Hepatocyte (in vitro differentiated cells): Measurements from ENCODE around the gene WDTC1. TPM values are rescaled to one million over a fixed set of nuclear protein-coding genes. Genes with fewer than 3 reads are reported as not detected.

Experiments
- DNase-seq: peaks from one replicate; pipeline ENCODE4 v3.0.0-alpha.2; 2016; ENCODE audit warnings: low spot score
- H2AFZ ChIP-seq: fragments of 200-600 bp; sonication (generic); 2 replicates; pipeline ENCODE4 v1.6.0; 2016; ENCODE audit warnings: antibody characterized with exemption, mild to moderate bottlenecking
- H3K27ac ChIP-seq: fragments of 200-600 bp; sonication (generic); 2 replicates; pipeline ENCODE4 v1.5.1; 2016; ENCODE audit warnings: mild to moderate bottlenecking
- H3K27me3 ChIP-seq: fragments of 200-600 bp; sonication (generic); 2 replicates; pipeline ENCODE4 v1.6.1; 2016
- H3K36me3 ChIP-seq: fragments of 200-600 bp; sonication (generic); replicated peaks from 2 replicates; pipeline ENCODE4 v1.5.1; 2016; ENCODE audit warnings: low read depth; ENCODE audit not compliant: insufficient read depth
- H3K4me1 ChIP-seq: fragments of 200-600 bp; sonication (generic); 2 replicates; pipeline ENCODE4 v1.5.1; 2016; ENCODE audit warnings: mild to moderate bottlenecking, moderate library complexity; ENCODE audit not compliant: insufficient read depth
- H3K4me2 ChIP-seq: fragments of 200-600 bp; sonication (generic); 2 replicates; pipeline ENCODE4 v1.6.0; 2016
- H3K4me3 ChIP-seq: fragments of 200-600 bp; sonication (generic); 2 replicates; pipeline ENCODE4 v1.5.1; 2016; ENCODE audit warnings: mild to moderate bottlenecking
- H3K79me2 ChIP-seq: fragments of 200-600 bp; sonication (generic); 2 replicates; pipeline ENCODE4 v1.6.0; 2017; ENCODE audit warnings: mild to moderate bottlenecking
- H3K9me2 ChIP-seq: fragments of 200-600 bp; sonication (generic); replicated peaks from 2 replicates; pipeline ENCODE4 v1.6.0; 2017; ENCODE audit warnings: mild to moderate bottlenecking; ENCODE audit not compliant: insufficient read depth
- H3K9me3 ChIP-seq: fragments of 200-600 bp; sonication (generic); 2 replicates; pipeline ENCODE4 v1.5.1; 2016; ENCODE audit warnings: low read depth, mild to moderate bottlenecking
- H4K20me1 ChIP-seq: fragments of 200-600 bp; sonication (generic); 2 replicates; pipeline ENCODE4 v1.6.0; 2016; ENCODE audit warnings: mild to moderate bottlenecking; ENCODE audit not compliant: insufficient read depth, poor library complexity, severe bottlenecking
- EZH2 ChIP-seq: fragments of 200-600 bp; sonication (generic); IDR thresholded peaks from 2 replicates; pipeline ENCODE4 v1.6.1; 2016; ENCODE audit warnings: antibody characterized with exemption, mild to moderate bottlenecking, borderline replicate concordance
- EZH2phosphoT487 ChIP-seq: fragments of 200-600 bp; sonication (generic); IDR thresholded peaks from one replicate; pipeline ENCODE4 v1.6.1; 2018; ENCODE audit warnings: antibody characterized with exemption, mild to moderate bottlenecking, low read depth, moderate library complexity; ENCODE audit not compliant: unreplicated experiment, severe bottlenecking
- WGBS: methylation state at CpG from one replicate; pipeline ENCODE4 v1.1.6; 2016; ENCODE audit warnings: low lambda C conversion rate; ENCODE audit errors: missing lambda C conversion rate; 5-methylcytosine and 5-hydroxymethylcytosine counted together
- polyA plus RNA-seq: library from polyadenylated mRNA; unstranded; fragments of >200 nt; fragmentation: Nextera tagmentation; extraction: Ambion mirVana; gene quantifications from 2 replicates; pipeline ENCODE4 v1.2.1, GENCODE V29; 2016
- total RNA-seq: library from RNA; depleted of rRNA; stranded (reverse); fragments of >200 nt; gene quantifications from 2 replicates; pipeline ENCODE4 v1.2.3, GENCODE V29; 2014
- TF ChIP-seq, protein P1 (sequence below): fragments of 200-600 bp; sonication (generic); IDR thresholded peaks from 2 replicates; pipeline ENCODE4 v1.5.1; 2016; ENCODE audit warnings: antibody characterized with exemption, mild to moderate bottlenecking; ENCODE audit not compliant: poor library complexity

Gene WDTC1
- total and polyA plus RNA-seq, 2 experiments from 2014 or later = 11.0 to 22.8 TPM

DNA sequence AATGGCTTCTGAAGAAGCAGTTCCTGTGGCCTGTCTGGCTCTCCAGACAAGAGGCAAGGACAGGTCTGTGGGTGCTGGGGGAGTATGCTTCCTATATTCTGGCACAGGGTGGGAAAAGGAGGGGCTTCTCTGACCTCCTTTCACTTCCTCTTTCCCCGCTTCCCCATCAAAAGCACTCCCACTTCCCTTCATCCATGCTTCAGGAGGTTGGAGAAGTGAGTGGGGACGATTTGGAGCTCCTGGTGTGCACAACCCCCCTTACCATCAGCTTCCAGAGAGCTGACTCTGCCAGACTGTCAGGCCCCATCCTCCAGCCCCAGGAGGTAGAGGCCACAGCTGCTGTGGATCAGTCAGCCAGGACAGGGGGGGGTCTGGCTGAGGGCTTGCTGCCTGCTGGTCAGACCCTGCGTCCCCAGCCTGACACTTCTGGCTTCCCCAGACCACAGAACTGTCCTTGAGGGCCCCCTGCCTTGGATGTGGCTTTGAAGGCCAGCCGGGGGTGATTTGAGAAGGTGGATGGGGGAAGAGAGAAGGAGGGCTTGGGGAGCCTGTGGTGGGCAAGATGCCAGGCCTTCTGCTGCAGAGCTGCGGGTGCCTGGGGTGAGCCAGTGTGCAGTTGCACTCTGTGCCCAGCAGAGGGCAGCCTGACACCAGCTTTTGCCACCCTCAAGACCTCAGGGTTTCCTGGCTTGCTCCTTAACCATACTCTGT, 66.1 kb downstream of the WDTC1 start:
- H2AFZ ChIP-seq = no peak overlapping the region
- TF ChIP-seq, protein P1, sequence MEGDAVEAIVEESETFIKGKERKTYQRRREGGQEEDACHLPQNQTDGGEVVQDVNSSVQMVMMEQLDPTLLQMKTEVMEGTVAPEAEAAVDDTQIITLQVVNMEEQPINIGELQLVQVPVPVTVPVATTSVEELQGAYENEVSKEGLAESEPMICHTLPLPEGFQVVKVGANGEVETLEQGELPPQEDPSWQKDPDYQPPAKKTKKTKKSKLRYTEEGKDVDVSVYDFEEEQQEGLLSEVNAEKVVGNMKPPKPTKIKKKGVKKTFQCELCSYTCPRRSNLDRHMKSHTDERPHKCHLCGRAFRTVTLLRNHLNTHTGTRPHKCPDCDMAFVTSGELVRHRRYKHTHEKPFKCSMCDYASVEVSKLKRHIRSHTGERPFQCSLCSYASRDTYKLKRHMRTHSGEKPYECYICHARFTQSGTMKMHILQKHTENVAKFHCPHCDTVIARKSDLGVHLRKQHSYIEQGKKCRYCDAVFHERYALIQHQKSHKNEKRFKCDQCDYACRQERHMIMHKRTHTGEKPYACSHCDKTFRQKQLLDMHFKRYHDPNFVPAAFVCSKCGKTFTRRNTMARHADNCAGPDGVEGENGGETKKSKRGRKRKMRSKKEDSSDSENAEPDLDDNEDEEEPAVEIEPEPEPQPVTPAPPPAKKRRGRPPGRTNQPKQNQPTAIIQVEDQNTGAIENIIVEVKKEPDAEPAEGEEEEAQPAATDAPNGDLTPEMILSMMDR = peak; percentile 99
- TF ChIP-seq EZH2phosphoT487 = no peak

DNA sequence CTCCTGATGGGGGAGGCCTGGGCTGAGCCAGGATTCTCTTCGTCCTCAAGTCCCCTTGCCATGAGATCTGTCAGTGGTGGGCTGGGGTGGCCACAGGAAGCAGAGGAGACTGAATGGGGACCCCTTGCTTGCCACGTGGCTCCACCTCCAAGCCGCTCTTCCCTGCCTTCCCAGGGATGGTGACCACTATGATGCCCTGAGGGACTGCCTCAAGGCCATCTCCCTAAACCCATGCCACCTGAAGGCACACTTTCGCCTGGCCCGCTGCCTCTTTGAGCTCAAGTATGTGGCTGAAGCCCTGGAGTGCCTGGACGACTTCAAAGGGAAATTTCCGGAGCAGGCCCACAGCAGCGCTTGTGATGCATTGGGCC, 66.6 kb downstream of the WDTC1 start:
- no peaks in the 10 kb centered on the region for H3K9me2 ChIP-seq
- 73% methylated on average over 8 of the region's 8 CpGs for WGBS
- H3K36me3 ChIP-seq = no peaks in the 10 kb centered on the region
- DNase-seq = no peak
- H4K20me1 ChIP-seq = no peaks in the 10 kb centered on the region
- no peak overlapping the region for H2AFZ ChIP-seq
- H3K4me1 ChIP-seq = peaks cover 31% of the 10 kb centered on the region
- H3K4me2 ChIP-seq = no peak overlapping the region
- no peak for TF ChIP-seq EZH2
- TF ChIP-seq EZH2phosphoT487 = no peak
- TF ChIP-seq, protein P1 = no peak
- peak overlapping the region; percentile 87 for H3K27ac ChIP-seq
- H3K27me3 ChIP-seq = no peaks in the 10 kb centered on the region
- no peak overlapping the region for H3K4me3 ChIP-seq
- H3K79me2 ChIP-seq = no peaks in the 10 kb centered on the region
- H3K9me3 ChIP-seq = no peaks in the 10 kb centered on the region

More for the DNA sequence above, 66.1 kb downstream of the WDTC1 start:
- Histone ChIP-seq H3K9me2 (no peaks in the 10 kb centered on the region), H3K27me3 (no peaks in the 10 kb centered on the region), H3K4me1 (peaks cover 31% of the 10 kb centered on the region), H4K20me1 (no peaks in the 10 kb centered on the region), H3K27ac (peak overlapping the region; percentile 99), H3K79me2 (no peaks in the 10 kb centered on the region), H3K9me3 (no peaks in the 10 kb centered on the region), H3K4me2 (peak overlapping the region; percentile 56), H3K4me3 (no peak overlapping the region), H3K36me3 (no peaks in the 10 kb centered on the region)
- 37% methylated on average over 5 of the region's 5 CpGs for WGBS
- peak; percentile 92 for DNase-seq

DNA sequence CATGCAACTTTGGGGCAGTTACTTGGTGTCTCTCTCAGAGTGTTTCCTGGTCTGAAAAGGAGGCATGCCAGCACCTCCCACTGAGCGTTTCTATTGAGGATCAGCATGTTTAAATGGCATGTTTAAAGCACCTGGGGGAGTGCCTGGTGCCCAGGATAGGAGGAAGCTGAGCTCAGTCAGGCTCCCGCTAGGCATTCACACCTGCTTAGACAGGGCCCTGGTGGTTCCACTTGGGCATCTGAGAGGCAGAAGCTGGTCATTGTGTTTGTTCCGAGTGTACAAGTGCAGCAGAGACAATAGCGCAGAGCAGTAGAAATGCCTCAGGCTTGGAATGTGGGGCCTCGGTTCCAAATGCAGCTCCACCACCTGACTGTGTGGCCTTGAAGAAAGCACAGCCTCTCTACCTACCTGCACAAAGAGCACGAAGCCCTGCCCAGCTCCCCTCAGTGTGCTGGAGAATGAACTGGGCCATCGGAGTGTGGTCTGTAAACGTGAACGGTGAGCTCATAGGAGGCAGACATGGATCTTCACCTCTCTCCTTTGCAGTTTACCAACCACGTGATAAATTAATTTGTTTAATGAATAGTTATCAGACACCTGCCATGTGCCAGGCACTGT, 67.3 kb downstream of the WDTC1 start:
- Histone ChIP-seq H3K9me2 (no peaks in the 10 kb centered on the region), H3K4me1 (peaks cover 31% of the 10 kb centered on the region), H3K4me2 (no peak overlapping the region), H3K9me3 (no peaks in the 10 kb centered on the region), H3K4me3 (no peak overlapping the region), H3K36me3 (no peaks in the 10 kb centered on the region), H3K79me2 (no peaks in the 10 kb centered on the region), H4K20me1 (no peaks in the 10 kb centered on the region), H3K27me3 (no peaks in the 10 kb centered on the region), H3K27ac (peak overlapping the region; percentile 87), H2AFZ (no peak overlapping the region)
- no peak for TF ChIP-seq EZH2
- TF ChIP-seq, protein P1 = no peak
- TF ChIP-seq EZH2phosphoT487 = no peak
- WGBS = 85% methylated on average over 10 of the region's 10 CpGs
- no peak for DNase-seq
